ENCODE results near the gene SLC4A2. TPM values are rescaled to one million over a fixed set of nuclear protein-coding genes. Genes with fewer than 3 reads are reported as not detected.

SLC4A2 gene
- total and polyA plus RNA-seq, 3 experiments from 2014 or later: 25.5 to 121 (median 119) TPM

DNA sequence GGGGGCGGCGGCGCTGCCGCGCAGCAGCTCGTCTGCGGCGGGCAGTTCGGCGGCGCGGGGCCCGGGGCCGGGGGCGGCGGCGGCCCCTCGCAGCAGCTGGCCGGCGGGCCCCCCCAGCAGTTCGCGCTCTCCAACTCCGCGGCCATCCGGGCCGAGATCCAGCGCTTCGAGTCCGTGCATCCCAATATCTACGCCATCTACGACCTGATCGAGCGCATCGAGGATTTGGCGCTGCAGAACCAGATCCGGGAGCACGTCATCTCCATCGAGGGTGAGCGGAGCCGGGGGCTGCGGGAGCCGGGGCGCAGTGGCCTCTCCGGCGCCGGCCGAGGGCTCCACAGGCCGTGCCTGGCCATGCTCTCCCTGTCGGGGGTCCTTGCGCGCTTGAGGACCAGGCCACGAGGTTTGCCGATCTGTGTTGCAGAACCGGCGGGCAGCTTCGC, 27.4 kb downstream of the SLC4A2 start:
- Histone ChIP-seq H3K27me3 (ENCODE audit: insufficient read depth, low read length, poor library complexity, severe bottlenecking) (no peaks in the 10 kb centered on the region), H3K36me3 (ENCODE audit: insufficient read depth, low read length) (no peaks in the 10 kb centered on the region), H3K9me3 (ENCODE audit: low read length) (no peaks in the 10 kb centered on the region), H3K4me3 (ENCODE audit: low read length) (peak overlapping the region; percentile 65), H3K27ac (ENCODE audit: low read depth, low read length) (peak overlapping the region; percentile 70), H3K4me1 (ENCODE audit: insufficient read depth, low read length) (peaks cover 47% of the 10 kb centered on the region)
- ChIA-PET CTCF (interaction anchor here (1.7 to 4.8 kb wide), 2 partner anchors 14 to 24 kb away, joined by 3 to 25 read pairs; no protein-coding TSS in a partner anchor), POLR2A (interaction anchor here (0.6 kb wide), 1 partner anchor 32 kb away, joined by 3 read pairs; no protein-coding TSS in a partner anchor)
- Mint-ChIP-seq H3K4me1 (peaks cover 35 to 54% (median 36%) of the 10 kb centered on the region in 3 donors), H3K27me3 (peaks cover 0 to 14% of the 10 kb centered on the region in 2 donors), H3K36me3 (peaks cover 0 to 9% (median 0%) of the 10 kb centered on the region in 3 donors), H3K9me3 (no peaks in the 10 kb centered on the region), H3K27ac (peak overlapping the region; percentile 59 to 93 (median 87)), H3K4me3 (peak overlapping the region; percentile 87 to 94 (median 90))
- peak in 3 of 5 donors; percentile 16 to 37 (median 19) for DNase-seq

DNA sequence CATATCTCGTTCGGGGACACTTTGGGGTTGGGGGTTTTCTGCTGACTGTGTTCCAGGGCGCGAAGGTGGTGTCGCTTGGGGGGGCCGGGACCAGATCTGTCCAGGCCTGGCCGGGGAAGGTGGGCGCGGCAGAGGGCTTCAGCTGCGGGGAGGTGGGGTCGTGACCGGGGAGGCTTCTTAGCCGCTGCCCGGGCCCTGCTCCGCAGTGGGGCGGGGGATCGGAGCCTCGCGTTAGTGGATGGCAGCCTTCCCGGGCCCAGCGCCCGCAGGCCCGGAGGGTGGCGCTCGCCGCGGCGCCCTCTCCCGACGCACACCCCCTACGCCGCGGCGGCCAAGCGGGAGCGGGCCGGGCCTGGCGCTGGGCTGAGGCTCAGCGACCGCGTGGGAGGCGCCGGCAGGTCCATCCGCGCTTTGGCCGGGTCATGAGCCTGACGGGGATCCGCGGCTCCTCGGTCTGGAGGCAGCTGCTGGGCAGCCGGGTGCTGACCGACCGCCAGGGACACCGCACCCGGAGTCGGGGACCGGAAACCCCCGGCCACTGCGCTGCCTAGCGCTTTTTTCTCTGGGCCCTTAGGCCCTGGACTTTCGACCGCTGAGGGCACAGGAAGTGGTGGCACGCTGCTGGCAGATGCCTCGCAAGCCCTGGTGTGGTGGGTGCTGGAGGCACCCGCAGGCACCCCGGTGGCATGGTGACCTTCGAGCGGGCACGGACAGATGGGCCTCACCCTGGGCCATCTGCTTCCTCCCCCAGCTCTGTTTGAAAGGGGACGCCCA, 28.0 kb downstream of the SLC4A2 start:
- peaks cover 41% of the 10 kb centered on the region for H3K4me1 ChIP-seq (ENCODE audit: insufficient read depth, low read length)

DNA sequence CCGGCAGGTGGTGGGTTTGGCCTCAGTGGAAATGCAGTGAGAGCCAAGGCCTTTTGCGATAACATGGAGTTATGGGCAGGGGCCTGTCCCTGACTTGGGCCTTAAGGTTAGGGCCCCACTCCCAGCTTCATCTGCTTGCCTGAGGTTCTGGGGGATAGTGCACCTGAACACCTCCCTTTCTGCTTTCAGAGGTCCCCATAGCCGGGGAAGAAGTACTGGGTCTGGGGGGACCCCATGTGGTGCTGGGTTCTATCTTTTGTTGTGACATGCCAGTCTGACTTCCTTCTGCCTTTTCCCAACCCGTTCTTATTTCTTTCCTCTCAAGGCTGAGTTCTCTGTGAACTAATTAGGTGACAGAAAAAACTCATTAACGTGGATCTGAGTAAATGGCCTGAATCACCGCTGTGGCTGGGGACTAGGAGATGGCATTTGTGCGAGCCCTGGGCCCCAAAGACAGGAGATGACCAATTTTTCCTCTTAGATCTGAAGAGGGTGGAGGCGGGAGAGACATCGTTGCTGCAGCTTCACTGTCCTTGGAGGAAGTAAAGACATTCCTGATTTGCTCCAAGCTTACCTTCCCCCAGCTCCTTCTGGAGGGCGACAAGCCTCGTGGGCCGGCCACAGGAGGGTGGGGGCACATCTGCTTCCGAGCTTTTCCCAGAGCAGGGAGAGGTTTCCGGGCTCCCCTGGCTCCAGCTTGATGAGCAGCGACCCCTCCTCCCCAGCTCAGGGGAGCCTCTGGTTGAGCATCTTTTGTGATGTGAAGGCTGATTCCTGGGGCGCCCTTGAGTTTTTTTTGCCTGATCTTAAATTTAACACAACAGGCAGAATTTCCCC, 28.8 kb downstream of the SLC4A2 start:
- Histone ChIP-seq H3K36me3 (ENCODE audit: insufficient read depth, low read length) (no peaks in the 10 kb centered on the region), H3K27me3 (ENCODE audit: insufficient read depth, low read length, poor library complexity, severe bottlenecking) (no peaks in the 10 kb centered on the region), H3K9me3 (ENCODE audit: low read length) (no peaks in the 10 kb centered on the region), H3K4me3 (ENCODE audit: low read length) (peak overlapping the region; percentile 65), H3K27ac (ENCODE audit: low read depth, low read length) (peak overlapping the region; percentile 70), H3K4me1 (ENCODE audit: insufficient read depth, low read length) (peaks cover 37% of the 10 kb centered on the region)
- H3K36me3 Mint-ChIP-seq: peaks cover 0 to 4% (median 0%) of the 10 kb centered on the region in 3 donors
- peaks cover 29 to 42% (median 30%) of the 10 kb centered on the region in 3 donors for H3K4me1 Mint-ChIP-seq
- CTCF ChIA-PET: interaction anchor here (0.9 to 4.8 kb wide), 4 partner anchors 12 to 74 kb away, joined by 3 to 25 read pairs (median 4); no protein-coding TSS in a partner anchor
- peak overlapping the region in 7 of 8 donors; percentile 21 to 74 (median 54) for H3K27ac Mint-ChIP-seq
- POLR2A ChIA-PET: no interaction called here
- H3K4me3 Mint-ChIP-seq: peak overlapping the region; percentile 65 to 94 (median 71)
- no peaks in the 10 kb centered on the region for H3K9me3 Mint-ChIP-seq
- peaks cover 0 to 14% of the 10 kb centered on the region in 2 donors for H3K27me3 Mint-ChIP-seq
- no peak for DNase-seq

More for the DNA sequence above, 28.0 kb downstream of the SLC4A2 start:
- H3K27me3 ChIP-seq (ENCODE audit: insufficient read depth, low read length, poor library complexity, severe bottlenecking): no peaks in the 10 kb centered on the region
- Mint-ChIP-seq H3K27ac (peak overlapping the region in 7 of 8 donors; percentile 59 to 91 (median 86)), H3K9me3 (no peaks in the 10 kb centered on the region), H3K36me3 (peaks cover 0 to 8% (median 0%) of the 10 kb centered on the region in 3 donors), H3K27me3 (peaks cover 0 to 14% of the 10 kb centered on the region in 2 donors), H3K4me1 (peaks cover 34 to 49% (median 35%) of the 10 kb centered on the region in 3 donors), H3K4me3 (peak overlapping the region; percentile 87 to 94 (median 90))
- ChIA-PET POLR2A (interaction anchor here (0.6 kb wide), 1 partner anchor 33 kb away, joined by 3 read pairs; no protein-coding TSS in a partner anchor), CTCF (interaction anchor here (1.7 to 4.8 kb wide), 2 partner anchors 13 to 23 kb away, joined by 3 to 25 read pairs; no protein-coding TSS in a partner anchor)
- H3K27ac ChIP-seq (ENCODE audit: low read depth, low read length): peak overlapping the region; percentile 70
- H3K9me3 ChIP-seq (ENCODE audit: low read length): no peaks in the 10 kb centered on the region
- peak in 3 of 5 donors; percentile 10 to 36 (median 28) for DNase-seq
- no peaks in the 10 kb centered on the region for H3K36me3 ChIP-seq (ENCODE audit: insufficient read depth, low read length)
- H3K4me3 ChIP-seq (ENCODE audit: low read length): peak overlapping the region; percentile 65

DNA sequence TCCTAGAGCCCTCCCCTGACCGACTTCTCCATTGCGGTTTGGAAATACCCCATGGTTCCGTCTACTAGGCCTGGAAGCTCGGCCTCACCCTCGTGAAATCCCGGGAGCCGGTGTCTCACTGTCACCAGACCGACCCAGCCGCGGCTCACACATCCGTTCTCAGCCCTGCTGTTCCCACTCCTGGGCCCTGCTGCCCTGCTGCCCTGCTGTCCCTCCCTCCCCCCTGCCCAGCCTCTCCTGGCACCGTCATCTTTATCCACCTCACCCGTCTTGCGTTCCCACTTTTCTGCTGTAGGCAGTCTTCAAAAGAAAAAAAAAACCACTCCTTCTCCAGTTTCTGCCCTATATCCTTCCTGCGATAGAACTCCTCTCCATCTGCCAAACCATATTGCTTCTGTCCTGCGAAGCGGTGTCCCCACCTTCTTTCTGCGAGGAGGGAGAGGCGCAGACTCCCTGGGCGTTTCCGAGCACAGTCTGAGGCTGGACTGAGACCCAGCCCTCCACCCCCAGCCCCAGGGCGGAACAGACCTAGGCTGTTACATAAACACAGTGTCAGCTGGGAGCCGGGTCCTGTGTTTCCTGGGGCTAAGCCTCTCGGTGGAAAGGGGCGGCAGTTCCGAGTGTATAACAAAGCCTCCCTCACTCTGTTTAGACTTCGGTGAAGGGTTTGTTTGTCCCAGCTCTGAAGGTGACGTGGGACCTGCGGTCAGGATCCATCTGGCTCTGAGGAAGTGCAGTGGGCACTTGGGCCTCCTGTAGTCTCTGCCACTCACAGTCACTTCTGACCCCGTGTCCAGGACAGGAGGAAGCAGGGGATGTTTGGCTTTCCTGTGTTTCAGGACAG, 29.7 kb downstream of the SLC4A2 start:
- Histone ChIP-seq H3K27ac (ENCODE audit: low read depth, low read length) (no peak overlapping the region), H3K27me3 (ENCODE audit: insufficient read depth, low read length, poor library complexity, severe bottlenecking) (no peaks in the 10 kb centered on the region), H3K9me3 (ENCODE audit: low read length) (no peaks in the 10 kb centered on the region), H3K4me3 (ENCODE audit: low read length) (no peak overlapping the region), H3K4me1 (ENCODE audit: insufficient read depth, low read length) (peaks cover 33% of the 10 kb centered on the region), H3K36me3 (ENCODE audit: insufficient read depth, low read length) (no peaks in the 10 kb centered on the region)
- peaks cover 0 to 14% of the 10 kb centered on the region in 2 donors for H3K27me3 Mint-ChIP-seq
- H3K4me1 Mint-ChIP-seq: peaks cover 25 to 35% (median 26%) of the 10 kb centered on the region in 3 donors
- CTCF ChIA-PET: interaction anchor here (0.9 to 4.8 kb wide), 4 partner anchors 22 to 126 kb away, joined by 3 to 25 read pairs (median 4); no protein-coding TSS in a partner anchor
- peak overlapping the region; percentile 15 to 80 (median 60) for H3K4me3 Mint-ChIP-seq
- POLR2A ChIA-PET: no interaction called here
- DNase-seq: no peak
- H3K27ac Mint-ChIP-seq: peak overlapping the region in 5 of 8 donors; percentile 2 to 88 (median 31)
- H3K9me3 Mint-ChIP-seq: no peaks in the 10 kb centered on the region
- peaks cover 0 to 4% (median 0%) of the 10 kb centered on the region in 3 donors for H3K36me3 Mint-ChIP-seq

DNA sequence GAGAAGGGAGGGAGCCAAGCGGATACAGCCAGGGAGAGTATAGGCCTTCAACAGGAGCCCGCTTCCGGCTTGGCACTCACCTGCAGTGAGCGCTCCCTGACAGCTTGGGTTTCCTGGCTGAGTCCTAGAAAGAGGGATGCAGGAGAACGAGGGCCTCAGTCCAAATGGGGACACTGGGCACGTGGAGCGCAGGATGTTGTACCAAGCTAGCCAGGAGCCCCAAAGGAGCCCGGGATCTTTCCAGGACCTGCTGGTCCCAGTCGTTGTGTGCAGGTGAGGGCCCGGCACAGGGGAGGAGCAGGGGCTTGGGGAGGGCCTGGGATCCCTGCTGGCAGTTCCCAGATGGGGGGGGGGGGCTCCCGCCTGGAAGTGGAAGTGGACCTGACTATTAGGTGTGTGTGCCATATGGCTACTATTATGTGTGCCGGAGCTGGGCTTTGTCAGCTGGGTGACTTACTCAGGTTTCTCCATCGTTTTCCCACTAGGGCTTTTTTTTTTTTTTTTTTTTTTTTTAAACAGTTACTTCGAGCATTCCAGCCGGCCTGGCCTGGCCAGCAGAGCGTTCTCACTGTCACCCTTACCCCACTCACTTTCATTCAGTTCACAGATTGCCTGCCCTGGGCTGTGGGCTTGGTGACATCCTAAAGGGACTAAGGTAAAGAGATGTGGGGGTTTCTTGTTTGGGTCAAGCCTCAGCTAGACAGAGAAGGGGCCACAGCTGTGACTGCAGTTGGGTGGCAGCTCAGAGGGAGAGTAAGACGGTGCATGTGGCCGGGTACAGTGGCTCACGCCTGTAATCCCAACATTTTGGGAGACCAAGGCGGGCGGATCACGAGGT, 30.7 kb downstream of the SLC4A2 start:
- no peak overlapping the region for H3K27ac Mint-ChIP-seq
- no peak overlapping the region for H3K4me3 ChIP-seq (ENCODE audit: low read length)
- no peaks in the 10 kb centered on the region for H3K9me3 ChIP-seq (ENCODE audit: low read length)
- H3K4me3 Mint-ChIP-seq: peak overlapping the region in 1 of 7 donors; percentile 36
- H3K27ac ChIP-seq (ENCODE audit: low read depth, low read length): no peak overlapping the region
- ChIA-PET CTCF (interaction anchor here (1.1 to 4.8 kb wide), 4 partner anchors 9 to 127 kb away, joined by 3 to 25 read pairs (median 4); partner anchors contain the start of gene FASTK), POLR2A (interaction anchor here (0.6 kb wide), 1 partner anchor 628 kb away, joined by 6 read pairs; no protein-coding TSS in a partner anchor)
- H3K9me3 Mint-ChIP-seq: no peaks in the 10 kb centered on the region
- H3K4me1 Mint-ChIP-seq: peaks cover 17 to 26% (median 22%) of the 10 kb centered on the region in 3 donors
- H3K36me3 Mint-ChIP-seq: peaks cover 0 to 4% (median 0%) of the 10 kb centered on the region in 3 donors
- DNase-seq: no peak
- no peaks in the 10 kb centered on the region for H3K36me3 ChIP-seq (ENCODE audit: insufficient read depth, low read length)
- H3K27me3 Mint-ChIP-seq: peaks cover 0 to 10% of the 10 kb centered on the region in 2 donors
- H3K27me3 ChIP-seq (ENCODE audit: insufficient read depth, low read length, poor library complexity, severe bottlenecking): no peaks in the 10 kb centered on the region
- peaks cover 29% of the 10 kb centered on the region for H3K4me1 ChIP-seq (ENCODE audit: insufficient read depth, low read length)

DNA sequence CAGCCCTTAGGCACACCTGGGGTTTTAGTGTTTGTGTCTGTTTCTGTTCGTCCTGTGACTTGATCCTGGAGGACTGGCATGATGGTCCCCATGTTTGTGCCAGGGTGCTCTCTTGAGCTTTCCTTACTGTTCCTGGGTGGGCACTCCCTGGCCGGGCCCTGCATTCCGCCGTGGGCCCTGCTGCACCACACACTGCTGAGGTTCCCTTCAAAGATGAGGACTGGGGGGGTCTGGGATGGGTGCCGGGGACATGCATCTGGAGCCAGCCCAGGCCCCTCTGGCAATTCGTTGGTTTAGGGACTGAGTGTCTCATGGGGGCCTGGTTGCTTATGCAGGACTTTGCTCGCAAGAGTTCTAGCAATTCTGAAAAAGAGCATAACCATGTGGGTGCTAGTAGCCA, 31.6 kb downstream of the SLC4A2 start:
- no peaks in the 10 kb centered on the region for H3K9me3 ChIP-seq (ENCODE audit: low read length)
- DNase-seq: no peak
- peaks cover 0 to 1% (median 0%) of the 10 kb centered on the region in 3 donors for H3K36me3 Mint-ChIP-seq
- H3K36me3 ChIP-seq (ENCODE audit: insufficient read depth, low read length): no peaks in the 10 kb centered on the region
- no peak overlapping the region for H3K27ac ChIP-seq (ENCODE audit: low read depth, low read length)
- H3K27me3 Mint-ChIP-seq: peaks cover 0 to 8% of the 10 kb centered on the region in 2 donors
- H3K4me1 ChIP-seq (ENCODE audit: insufficient read depth, low read length): peaks cover 20% of the 10 kb centered on the region
- no peaks in the 10 kb centered on the region for H3K9me3 Mint-ChIP-seq
- CTCF ChIA-PET: interaction anchor here (1.4 to 4.8 kb wide), 2 partner anchors 20 to 31 kb away, joined by 5 to 25 read pairs; no protein-coding TSS in a partner anchor
- POLR2A ChIA-PET: no interaction called here
- H3K4me3 ChIP-seq (ENCODE audit: low read length): no peak overlapping the region
- H3K27me3 ChIP-seq (ENCODE audit: insufficient read depth, low read length, poor library complexity, severe bottlenecking): no peaks in the 10 kb centered on the region
- H3K4me1 Mint-ChIP-seq: peaks cover 10 to 17% (median 15%) of the 10 kb centered on the region in 3 donors
- H3K4me3 Mint-ChIP-seq: peak overlapping the region in 1 of 7 donors; percentile 3
- no peak overlapping the region for H3K27ac Mint-ChIP-seq

Data from CD8-positive, alpha-beta memory T cell (primary cell).